GM12878 (cell line): Measurements from ENCODE around the gene LRRC8B. TPM values are rescaled to one million over a fixed set of nuclear protein-coding genes. Genes with fewer than 3 reads are reported as not detected.

Source experiments
- ASH2L ChIP-seq: fragments of 300-600, 200-600 bp; sonication (generic); IDR thresholded peaks from 2 replicates; pipeline ENCODE4 v1.6.1; 2017; ENCODE audit warnings: low read depth, mild to moderate bottlenecking, borderline replicate concordance
- CREM ChIP-seq: IDR thresholded peaks from 2 replicates; pipeline ENCODE4 v1.6.1; 2014; ENCODE audit warnings: antibody characterized with exemption, low read depth
- ETV6 ChIP-seq, 2 experiments: fragments of 450-650 bp in 1 of 2; IDR thresholded peaks in 1 of 2; conservative IDR thresholded peaks in 1 of 2; 2 replicates each; pipeline ENCODE4 v1.6.1; 2014; ENCODE audit warnings: antibody characterized with exemption in 1 of 2, borderline replicate concordance in 1 of 2, low read depth in 1 of 2, mild to moderate bottlenecking in 1 of 2, moderate library complexity in 1 of 2
- HDAC2 ChIP-seq: fragments of 200-600 bp; sonication (generic); IDR thresholded peaks from 2 replicates; pipeline ENCODE4 v1.6.1; 2017
- IKZF1 ChIP-seq: fragments of 450-650 bp; conservative IDR thresholded peaks from 2 replicates; pipeline ENCODE4 v1.6.1; 2017; ENCODE audit warnings: antibody characterized with exemption, mild to moderate bottlenecking
- JUNB ChIP-seq: IDR thresholded peaks from 2 replicates; pipeline ENCODE4 v1.6.1; 2016; ENCODE audit warnings: antibody characterized with exemption, mild to moderate bottlenecking
- PAX8 ChIP-seq: fragments of 450-650 bp; IDR thresholded peaks from 2 replicates; pipeline ENCODE4 v1.6.1; 2017; ENCODE audit warnings: mild to moderate bottlenecking, moderate library complexity
- POLR2A ChIP-seq: IDR thresholded peaks from 2 replicates; pipeline ENCODE4 v1.6.1; 2011; ENCODE audit warnings: low read depth, mild to moderate bottlenecking, low read length
- RFX5 ChIP-seq: IDR thresholded peaks from 2 replicates; pipeline ENCODE4 v1.6.1; 2011; ENCODE audit warnings: low read depth, low read length, improper control_type of control experiment
- RUNX3 ChIP-seq: IDR thresholded peaks from 2 replicates; pipeline ENCODE4 v1.6.1; 2012; ENCODE audit warnings: low read length, inconsistent platforms
- SMC3 ChIP-seq: IDR thresholded peaks from 2 replicates; pipeline ENCODE4 v1.6.1; 2011; ENCODE audit warnings: low read length, improper control_type of control experiment, borderline replicate concordance
- SREBF1 ChIP-seq: IDR thresholded peaks from 2 replicates; pipeline ENCODE4 v1.6.1; 2012; ENCODE audit warnings: mild to moderate bottlenecking, low read length
- TBL1XR1 ChIP-seq: IDR thresholded peaks from 2 replicates; pipeline ENCODE4 v1.6.1; 2012; ENCODE audit warnings: low read depth, low read length, improper control_type of control experiment
- TCF12 ChIP-seq: IDR thresholded peaks from 2 replicates; pipeline ENCODE4 v1.6.1; 2011; ENCODE audit warnings: low read depth, mild to moderate bottlenecking, low read length
- TCF3 ChIP-seq: IDR thresholded peaks from 2 replicates; pipeline ENCODE4 v1.6.1; 2012; ENCODE audit warnings: low read depth, mild to moderate bottlenecking, low read length, borderline replicate concordance; ENCODE audit not compliant: insufficient read depth
- TCF7 ChIP-seq: IDR thresholded peaks from 2 replicates; pipeline ENCODE4 v1.6.1; 2014; ENCODE audit warnings: antibody characterized with exemption, borderline replicate concordance
- USF2 ChIP-seq: IDR thresholded peaks from 2 replicates; pipeline ENCODE4 v1.6.1; 2011; ENCODE audit warnings: low read depth, low read length, improper control_type of control experiment, borderline replicate concordance
- WRNIP1 ChIP-seq: IDR thresholded peaks from 2 replicates; pipeline ENCODE4 v1.6.1; 2011; ENCODE audit warnings: low read depth, low read length, improper control_type of control experiment, borderline replicate concordance
- polyA plus RNA-seq, 11 experiments: library from polyadenylated mRNA; depleted of rRNA in 4 of 11; unstranded in 6 of 11; stranded (reverse) in 5 of 11; fragments of >200 nt; fragmentation: Nextera tagmentation in 4 of 11; fragmentation: Illumina TruSeq in 1 of 11; extraction: Ambion mirVana in 4 of 11; extraction: Trizol in 1 of 11; gene quantifications; 1 replicate in 1 of 11; 2 replicates in 10 of 11; pipeline versions ENCODE4 v1.2.1 to v1.2.3, GENCODE V29; 2011 to 2016; ENCODE audit warnings: inconsistent platforms in 2 of 11, missing spikeins in 2 of 11, low read depth in 1 of 11
- total RNA-seq, 4 experiments: library from RNA; depleted of rRNA in 3 of 4; stranded (reverse); fragments of >200 nt in 3 of 4; fragmentation: Illumina TruSeq in 1 of 4; extraction: Trizol in 1 of 4; gene quantifications; 2 replicates each; pipeline versions ENCODE4 v1.2.1 to v1.2.3, GENCODE V29; 2013 to 2021
- TF ChIP-seq, protein P1 (sequence below): fragments of 450-650 bp; IDR thresholded peaks from 2 replicates; pipeline ENCODE4 v1.6.1; 2018; ENCODE audit warnings: mild to moderate bottlenecking, low read depth, moderate library complexity; ENCODE audit not compliant: partially characterized antibody
- TF ChIP-seq, protein P2 (sequence below): IDR thresholded peaks from 2 replicates; pipeline ENCODE4 v1.6.1; 2011; ENCODE audit warnings: borderline replicate concordance, low read depth, mild to moderate bottlenecking, moderate library complexity, mixed read lengths, low read length; ENCODE audit not compliant: insufficient read depth; ENCODE audit errors: extremely low read length
- TF ChIP-seq, protein P3 (sequence below): fragments of 450-650 bp; IDR thresholded peaks from 2 replicates; pipeline ENCODE4 v1.6.1; 2014; ENCODE audit warnings: mild to moderate bottlenecking
- TF ChIP-seq, protein P4 (sequence below): fragments of 450-650 bp; conservative IDR thresholded peaks from 2 replicates; pipeline ENCODE4 v1.6.1; 2017; ENCODE audit warnings: mild to moderate bottlenecking, moderate library complexity

LRRC8B gene
- total and polyA plus RNA-seq, 10 of the 15 experiments (the other 5 are each of a cell fraction or from before 2014, with no cell fraction given), result 1.3 to 9.2 (median 5.4) TPM

GRCh38 chr1:89600451-89601224, 76.0 kb downstream of the LRRC8B start (continued):
- TF ChIP-seq PAX8, result no peak
- TF ChIP-seq SREBF1, result no peak
- TF ChIP-seq, protein P1, sequence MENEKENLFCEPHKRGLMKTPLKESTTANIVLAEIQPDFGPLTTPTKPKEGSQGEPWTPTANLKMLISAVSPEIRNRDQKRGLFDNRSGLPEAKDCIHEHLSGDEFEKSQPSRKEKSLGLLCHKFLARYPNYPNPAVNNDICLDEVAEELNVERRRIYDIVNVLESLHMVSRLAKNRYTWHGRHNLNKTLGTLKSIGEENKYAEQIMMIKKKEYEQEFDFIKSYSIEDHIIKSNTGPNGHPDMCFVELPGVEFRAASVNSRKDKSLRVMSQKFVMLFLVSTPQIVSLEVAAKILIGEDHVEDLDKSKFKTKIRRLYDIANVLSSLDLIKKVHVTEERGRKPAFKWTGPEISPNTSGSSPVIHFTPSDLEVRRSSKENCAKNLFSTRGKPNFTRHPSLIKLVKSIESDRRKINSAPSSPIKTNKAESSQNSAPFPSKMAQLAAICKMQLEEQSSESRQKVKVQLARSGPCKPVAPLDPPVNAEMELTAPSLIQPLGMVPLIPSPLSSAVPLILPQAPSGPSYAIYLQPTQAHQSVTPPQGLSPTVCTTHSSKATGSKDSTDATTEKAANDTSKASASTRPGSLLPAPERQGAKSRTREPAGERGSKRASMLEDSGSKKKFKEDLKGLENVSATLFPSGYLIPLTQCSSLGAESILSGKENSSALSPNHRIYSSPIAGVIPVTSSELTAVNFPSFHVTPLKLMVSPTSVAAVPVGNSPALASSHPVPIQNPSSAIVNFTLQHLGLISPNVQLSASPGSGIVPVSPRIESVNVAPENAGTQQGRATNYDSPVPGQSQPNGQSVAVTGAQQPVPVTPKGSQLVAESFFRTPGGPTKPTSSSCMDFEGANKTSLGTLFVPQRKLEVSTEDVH, result no peak
- TF ChIP-seq, protein P2, sequence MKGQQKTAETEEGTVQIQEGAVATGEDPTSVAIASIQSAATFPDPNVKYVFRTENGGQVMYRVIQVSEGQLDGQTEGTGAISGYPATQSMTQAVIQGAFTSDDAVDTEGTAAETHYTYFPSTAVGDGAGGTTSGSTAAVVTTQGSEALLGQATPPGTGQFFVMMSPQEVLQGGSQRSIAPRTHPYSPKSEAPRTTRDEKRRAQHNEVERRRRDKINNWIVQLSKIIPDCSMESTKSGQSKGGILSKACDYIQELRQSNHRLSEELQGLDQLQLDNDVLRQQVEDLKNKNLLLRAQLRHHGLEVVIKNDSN, result no peak
- TF ChIP-seq RFX5, result no peak
- no peak for TF ChIP-seq ASH2L
- no peak for TF ChIP-seq TCF3
- TF ChIP-seq ETV6 (conservative IDR thresholded peaks at IDR 0.05 in 1 of 2, IDR thresholded peaks at IDR 0.05 in 1 of 2; ENCODE audit: borderline replicate concordance in 1 of 2, low read depth in 1 of 2), result no peak
- peak; percentile 52; the same call in 1 of the 2 replicates for TF ChIP-seq RUNX3
- TF ChIP-seq HDAC2, result no peak
- no peak for TF ChIP-seq JUNB
- TF ChIP-seq CREM, result no peak
- TF ChIP-seq TCF12, result peak; percentile 50; the same call in 1 of the 2 replicates
- TF ChIP-seq USF2, result no peak
- TF ChIP-seq TCF7, result no peak
- TF ChIP-seq TBL1XR1, result no peak
- TF ChIP-seq, protein P3, sequence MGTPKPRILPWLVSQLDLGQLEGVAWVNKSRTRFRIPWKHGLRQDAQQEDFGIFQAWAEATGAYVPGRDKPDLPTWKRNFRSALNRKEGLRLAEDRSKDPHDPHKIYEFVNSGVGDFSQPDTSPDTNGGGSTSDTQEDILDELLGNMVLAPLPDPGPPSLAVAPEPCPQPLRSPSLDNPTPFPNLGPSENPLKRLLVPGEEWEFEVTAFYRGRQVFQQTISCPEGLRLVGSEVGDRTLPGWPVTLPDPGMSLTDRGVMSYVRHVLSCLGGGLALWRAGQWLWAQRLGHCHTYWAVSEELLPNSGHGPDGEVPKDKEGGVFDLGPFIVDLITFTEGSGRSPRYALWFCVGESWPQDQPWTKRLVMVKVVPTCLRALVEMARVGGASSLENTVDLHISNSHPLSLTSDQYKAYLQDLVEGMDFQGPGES, result no peak
- peak; percentile 79 for TF ChIP-seq IKZF1
- TF ChIP-seq POLR2A, result no peak
- no peak for TF ChIP-seq WRNIP1
- TF ChIP-seq SMC3, result peak; percentile 20; the same call in 1 of the 2 replicates
- TF ChIP-seq, protein P4, sequence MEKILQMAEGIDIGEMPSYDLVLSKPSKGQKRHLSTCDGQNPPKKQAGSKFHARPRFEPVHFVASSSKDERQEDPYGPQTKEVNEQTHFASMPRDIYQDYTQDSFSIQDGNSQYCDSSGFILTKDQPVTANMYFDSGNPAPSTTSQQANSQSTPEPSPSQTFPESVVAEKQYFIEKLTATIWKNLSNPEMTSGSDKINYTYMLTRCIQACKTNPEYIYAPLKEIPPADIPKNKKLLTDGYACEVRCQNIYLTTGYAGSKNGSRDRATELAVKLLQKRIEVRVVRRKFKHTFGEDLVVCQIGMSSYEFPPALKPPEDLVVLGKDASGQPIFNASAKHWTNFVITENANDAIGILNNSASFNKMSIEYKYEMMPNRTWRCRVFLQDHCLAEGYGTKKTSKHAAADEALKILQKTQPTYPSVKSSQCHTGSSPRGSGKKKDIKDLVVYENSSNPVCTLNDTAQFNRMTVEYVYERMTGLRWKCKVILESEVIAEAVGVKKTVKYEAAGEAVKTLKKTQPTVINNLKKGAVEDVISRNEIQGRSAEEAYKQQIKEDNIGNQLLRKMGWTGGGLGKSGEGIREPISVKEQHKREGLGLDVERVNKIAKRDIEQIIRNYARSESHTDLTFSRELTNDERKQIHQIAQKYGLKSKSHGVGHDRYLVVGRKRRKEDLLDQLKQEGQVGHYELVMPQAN, result no peak
